Effector CD8-positive, alpha-beta T cell (primary cell): ENCODE results near the gene ADAMTS3.

Source experiments
- DNase-seq: peaks from one replicate; lab custom pipeline; 2025; lab: John Stamatoyannopoulos, UW

ADAMTS3 gene

GRCh38 chr4:72295966-72296557 lies 273.0 kb downstream of the ADAMTS3 start:
- DNase-seq, result no peak

GRCh38 chr4:72290737-72291136 lies 278.3 kb downstream of the ADAMTS3 start:
- no peak for DNase-seq

- no peak for DNase-seq
Measured at GRCh38 chr4:72286910-72287309, 282.1 kb downstream of the ADAMTS3 start.

GRCh38 chr4:72286185-72286584 lies 282.8 kb downstream of the ADAMTS3 start:
- no peak for DNase-seq

- DNase-seq, result no peak
Measured at GRCh38 chr4:72283357-72283756, 285.7 kb downstream of the ADAMTS3 start.

GRCh38 chr4:72280252-72280651 lies 288.8 kb downstream of the ADAMTS3 start:
- no peak for DNase-seq

GRCh38 chr4:72275381-72275780 lies 293.6 kb downstream of the ADAMTS3 start:
- DNase-seq, result no peak

- DNase-seq, result no peak
Measured at GRCh38 chr4:72274251-72274650, 294.8 kb downstream of the ADAMTS3 start.

- no peak for DNase-seq
Measured at GRCh38 chr4:72255269-72255668, 313.8 kb downstream of the ADAMTS3 start.

GRCh38 chr4:72243641-72244040 lies 325.4 kb downstream of the ADAMTS3 start:
- DNase-seq, result no peak

- no peak for DNase-seq
Measured at GRCh38 chr4:72239487-72240116, 329.4 kb downstream of the ADAMTS3 start.
